Endodermal cell (in vitro differentiated cells): ENCODE measurements around the gene MAML1. TPM values are rescaled to one million over a fixed set of nuclear protein-coding genes. Genes with fewer than 3 reads are reported as not detected.

Experiments
- DNase-seq: peaks from one replicate; pipeline ENCODE4 v3.0.0-alpha.2; 2017
- H3K27ac ChIP-seq: 2 replicates; pipeline ENCODE4 v1.5.1; 2013; ENCODE audit warnings: mild to moderate bottlenecking, low read depth, low read length, moderate library complexity
- H3K27me3 ChIP-seq: 2 replicates; pipeline ENCODE4 v1.6.1; 2013; ENCODE audit warnings: mild to moderate bottlenecking, low read length, moderate library complexity; ENCODE audit not compliant: insufficient read depth, control insufficient read depth, poor library complexity, severe bottlenecking
- H3K36me3 ChIP-seq: 2 replicates; pipeline ENCODE4 v1.7.0; 2013; ENCODE audit warnings: mild to moderate bottlenecking, low read length, moderate library complexity; ENCODE audit not compliant: control insufficient read depth, insufficient read depth
- H3K4me1 ChIP-seq: one replicate; pipeline ENCODE4 v1.7.0; 2013; ENCODE audit warnings: low read length; ENCODE audit not compliant: control insufficient read depth, insufficient read depth
- H3K4me3 ChIP-seq: 2 replicates; pipeline ENCODE4 v1.5.1; 2013; ENCODE audit warnings: mild to moderate bottlenecking, low read length, moderate library complexity
- H3K9ac ChIP-seq: 2 replicates; pipeline ENCODE4 v1.6.1; 2013; ENCODE audit warnings: mild to moderate bottlenecking, low read length, moderate library complexity; ENCODE audit not compliant: poor library complexity, severe bottlenecking; ENCODE audit errors: extremely low read depth
- H3K9me3 ChIP-seq: 2 replicates; pipeline ENCODE4 v1.6.1; 2013; ENCODE audit warnings: mild to moderate bottlenecking, low read length, moderate library complexity; ENCODE audit not compliant: control insufficient read depth
- H3K27ac Mint-ChIP-seq: 2 replicates; pipeline ENCODE4 v1.8.0; 2020; ENCODE audit warnings: mixed read lengths
- H3K27me3 Mint-ChIP-seq: 2 replicates; pipeline ENCODE4 v1.8.0; 2021; ENCODE audit warnings: mild to moderate bottlenecking, mixed read lengths; ENCODE audit not compliant: insufficient read depth
- H3K36me3 Mint-ChIP-seq: 2 replicates; pipeline ENCODE4 v1.8.0; 2020; ENCODE audit warnings: low read depth, mixed read lengths
- H3K4me1 Mint-ChIP-seq: 2 replicates; pipeline ENCODE4 v1.8.0; 2020; ENCODE audit warnings: mixed read lengths
- H3K4me3 Mint-ChIP-seq: 2 replicates; pipeline ENCODE4 v1.8.0; 2020; ENCODE audit warnings: mild to moderate bottlenecking, moderate library complexity, mixed read lengths
- H3K9me3 Mint-ChIP-seq: 2 replicates; pipeline ENCODE4 v1.8.0; 2020; ENCODE audit warnings: mild to moderate bottlenecking, mixed read lengths
- WGBS, 2 experiments: methylation state at CpG; one replicate each; pipeline versions ENCODE4 v1.1.5 to v1.1.7; 2013; ENCODE audit warnings: missing lambda C conversion rate in 2 of 2, mixed read lengths in 1 of 2; ENCODE audit not compliant: insufficient coverage in 1 of 2, insufficient read length in 1 of 2; 5-methylcytosine and 5-hydroxymethylcytosine counted together
- total RNA-seq, 2 donors: library from RNA; stranded (reverse); fragmentation: NEBNext Ultra II Directional in 1 of 2; extraction: Animal tissue kit (Norgen Biotek cat#: 25700) in 1 of 2; gene quantifications; 2 replicates in 1 of 2; 3 replicates in 1 of 2; pipeline ENCODE4 v1.2.1, GENCODE V29; 2021
- TF ChIP-seq, protein P1 (sequence below): fragments of 200-600 bp; sonication (generic); conservative IDR thresholded peaks from 2 replicates; pipeline ENCODE4 v1.5.0; 2021; ENCODE audit warnings: antibody characterized with exemption, mild to moderate bottlenecking

The MAML1 gene
- total RNA-seq, 2 donors from 2014 or later: 38.9 to 41.4 TPM

DNA sequence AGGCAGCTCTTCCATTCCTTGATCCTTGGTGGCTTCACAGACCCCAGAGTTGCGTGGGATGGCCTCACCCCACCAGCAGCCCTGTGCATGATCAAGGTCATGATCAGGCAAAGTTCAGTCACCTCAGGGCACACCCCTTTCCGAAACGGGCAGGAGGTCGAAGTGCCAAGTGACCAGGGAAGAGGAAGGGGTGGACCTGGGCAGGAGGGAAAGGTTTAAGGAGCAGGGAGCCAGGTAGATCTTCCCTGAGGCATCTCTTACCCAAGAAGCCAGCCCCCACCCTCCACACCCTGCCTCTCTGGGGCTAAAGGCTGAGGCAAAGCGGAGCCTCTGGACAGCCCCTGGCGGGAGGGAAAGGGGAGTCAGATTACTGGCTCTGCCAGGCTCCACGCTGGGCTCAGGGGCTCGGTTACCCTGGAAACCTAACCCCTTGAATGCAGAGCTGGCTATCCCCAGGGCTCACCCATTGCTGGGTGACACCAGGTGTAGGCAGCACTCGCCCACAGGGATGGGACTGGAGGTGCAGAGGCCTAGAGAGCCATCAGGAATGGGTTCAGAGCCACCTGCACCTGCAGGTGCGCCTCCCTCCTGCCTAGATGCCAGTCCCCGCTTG is 70.4 kb downstream of the MAML1 start:
- peak; percentile 54 for DNase-seq
- H3K9me3 Mint-ChIP-seq: no peaks in the 10 kb centered on the region
- H3K4me3 Mint-ChIP-seq: no peak overlapping the region
- WGBS, 2 experiments: 58 to 76% methylated on average over 6 to 11 of the region's 11 CpGs
- H3K36me3 Mint-ChIP-seq: peaks cover 18% of the 10 kb centered on the region
- Histone ChIP-seq H3K27ac (no peak overlapping the region), H3K4me3 (no peak overlapping the region), H3K27me3 (no peaks in the 10 kb centered on the region), H3K9ac (no peak overlapping the region), H3K4me1 (no peaks in the 10 kb centered on the region), H3K36me3 (peaks cover 34% of the 10 kb centered on the region), H3K9me3 (no peaks in the 10 kb centered on the region)
- no peak overlapping the region for H3K27ac Mint-ChIP-seq
- peaks cover 13% of the 10 kb centered on the region for H3K4me1 Mint-ChIP-seq
- TF ChIP-seq, protein P1, sequence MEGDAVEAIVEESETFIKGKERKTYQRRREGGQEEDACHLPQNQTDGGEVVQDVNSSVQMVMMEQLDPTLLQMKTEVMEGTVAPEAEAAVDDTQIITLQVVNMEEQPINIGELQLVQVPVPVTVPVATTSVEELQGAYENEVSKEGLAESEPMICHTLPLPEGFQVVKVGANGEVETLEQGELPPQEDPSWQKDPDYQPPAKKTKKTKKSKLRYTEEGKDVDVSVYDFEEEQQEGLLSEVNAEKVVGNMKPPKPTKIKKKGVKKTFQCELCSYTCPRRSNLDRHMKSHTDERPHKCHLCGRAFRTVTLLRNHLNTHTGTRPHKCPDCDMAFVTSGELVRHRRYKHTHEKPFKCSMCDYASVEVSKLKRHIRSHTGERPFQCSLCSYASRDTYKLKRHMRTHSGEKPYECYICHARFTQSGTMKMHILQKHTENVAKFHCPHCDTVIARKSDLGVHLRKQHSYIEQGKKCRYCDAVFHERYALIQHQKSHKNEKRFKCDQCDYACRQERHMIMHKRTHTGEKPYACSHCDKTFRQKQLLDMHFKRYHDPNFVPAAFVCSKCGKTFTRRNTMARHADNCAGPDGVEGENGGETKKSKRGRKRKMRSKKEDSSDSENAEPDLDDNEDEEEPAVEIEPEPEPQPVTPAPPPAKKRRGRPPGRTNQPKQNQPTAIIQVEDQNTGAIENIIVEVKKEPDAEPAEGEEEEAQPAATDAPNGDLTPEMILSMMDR: no peak
- no peaks in the 10 kb centered on the region for H3K27me3 Mint-ChIP-seq

DNA sequence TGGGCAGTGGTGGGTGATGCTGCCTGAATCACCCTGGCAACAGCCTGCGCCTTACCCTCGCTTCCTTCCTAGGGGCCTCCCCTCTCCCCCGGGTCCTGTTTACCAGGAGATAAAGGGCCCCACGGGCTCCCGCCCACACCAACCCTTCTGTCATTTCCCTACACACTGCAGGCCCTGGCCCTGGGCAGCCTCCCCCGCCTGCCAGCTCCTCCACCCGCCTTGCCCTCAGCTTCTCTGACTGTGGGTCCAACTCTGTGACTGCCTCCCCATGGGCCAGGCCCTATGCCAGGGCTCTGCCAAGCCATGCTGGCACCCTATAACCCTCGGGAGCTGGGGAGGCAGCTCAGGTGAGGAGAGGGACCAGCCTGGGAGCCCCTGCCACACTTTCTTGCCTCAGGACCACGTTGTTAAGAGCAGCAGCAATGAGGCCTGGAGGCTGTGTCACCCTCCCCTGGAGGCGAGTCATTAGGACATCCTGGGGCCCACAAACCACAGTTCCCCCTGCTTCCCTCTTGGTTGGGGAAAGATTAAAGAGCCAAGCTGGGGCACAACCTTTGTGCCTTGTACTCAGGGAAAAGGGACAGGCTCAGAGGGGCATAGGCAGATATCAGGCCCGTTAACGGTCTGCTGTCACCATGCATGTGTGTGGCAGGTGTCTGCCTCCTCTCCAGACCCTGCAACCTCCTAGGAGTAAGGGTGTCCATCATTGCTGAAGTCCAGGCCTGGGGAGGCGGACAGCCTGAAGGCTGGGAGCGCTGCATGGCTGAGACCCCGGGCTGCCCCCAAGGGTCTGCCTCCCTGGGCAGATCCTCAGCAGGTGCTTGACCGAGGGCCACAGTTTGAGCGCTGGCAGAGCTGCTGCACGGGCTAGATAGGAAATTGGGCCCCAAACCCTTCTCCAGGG is 71.3 kb downstream of the MAML1 start:
- DNase-seq: peak; percentile 43
- no peaks in the 10 kb centered on the region for H3K27me3 Mint-ChIP-seq
- H3K4me3 Mint-ChIP-seq: peak overlapping the region; percentile 73
- H3K36me3 Mint-ChIP-seq: peaks cover 15% of the 10 kb centered on the region
- 80 to 83% methylated on average over 13 to 18 of the region's 18 CpGs for WGBS, 2 experiments
- H3K9me3 Mint-ChIP-seq: no peaks in the 10 kb centered on the region
- H3K27ac ChIP-seq: no peak overlapping the region
- peaks cover 13% of the 10 kb centered on the region for H3K4me1 Mint-ChIP-seq
- no peaks in the 10 kb centered on the region for H3K9me3 ChIP-seq
- peaks cover 27% of the 10 kb centered on the region for H3K36me3 ChIP-seq
- no peak overlapping the region for H3K27ac Mint-ChIP-seq
- no peaks in the 10 kb centered on the region for H3K27me3 ChIP-seq
- peaks cover 2% of the 10 kb centered on the region for H3K4me1 ChIP-seq
- TF ChIP-seq, protein P1: no peak
- H3K9ac ChIP-seq: no peak overlapping the region
- no peak overlapping the region for H3K4me3 ChIP-seq

DNA sequence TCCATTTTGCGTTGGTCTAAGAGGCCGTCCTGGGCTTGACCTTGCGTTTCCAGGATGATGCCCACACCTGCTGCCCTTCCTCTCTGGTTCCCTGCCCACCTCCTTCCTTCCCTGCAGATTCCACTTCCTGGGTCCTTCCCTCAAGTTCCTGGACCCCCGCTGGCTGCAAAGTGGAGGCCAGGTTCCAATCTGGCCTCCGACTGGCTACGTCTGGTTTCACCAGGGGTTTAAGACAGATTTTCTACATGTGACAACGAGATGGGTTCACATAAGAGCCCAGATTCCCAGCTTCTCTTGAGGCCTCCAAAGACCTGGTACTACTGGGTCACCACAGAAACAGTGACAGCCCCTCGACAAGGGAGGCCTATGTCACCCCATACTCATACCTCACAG is 71.9 kb downstream of the MAML1 start:
- WGBS, 2 experiments: 93 to 98% methylated on average over 7 to 8 of the region's 8 CpGs
- H3K27me3 Mint-ChIP-seq: no peaks in the 10 kb centered on the region
- H3K9ac ChIP-seq: no peak overlapping the region
- no peaks in the 10 kb centered on the region for H3K9me3 ChIP-seq
- H3K4me3 ChIP-seq: peak overlapping the region; percentile 78
- peaks cover 20% of the 10 kb centered on the region for H3K36me3 ChIP-seq
- TF ChIP-seq, protein P1: no peak
- no peaks in the 10 kb centered on the region for H3K9me3 Mint-ChIP-seq
- H3K27ac Mint-ChIP-seq: no peak overlapping the region
- H3K27ac ChIP-seq: no peak overlapping the region
- peak overlapping the region; percentile 73 for H3K4me3 Mint-ChIP-seq
- peaks cover 8% of the 10 kb centered on the region for H3K36me3 Mint-ChIP-seq
- no peaks in the 10 kb centered on the region for H3K27me3 ChIP-seq
- peaks cover 13% of the 10 kb centered on the region for H3K4me1 Mint-ChIP-seq
- peaks cover 2% of the 10 kb centered on the region for H3K4me1 ChIP-seq
- no peak for DNase-seq
